IMR-90 (cell line): ENCODE results near the gene OTUD4. TPM values are rescaled to one million over a fixed set of nuclear protein-coding genes. Genes with fewer than 3 reads are reported as not detected.

Experiments
- ATAC-seq: fragments of 200-7000 bp; cut with Tn5 transposase; 2 replicates; pipeline ENCODE4 v1.9.1; 2020; ENCODE audit warnings: low read depth, mild to moderate bottlenecking, moderate library complexity
- BruUV-seq: library from RNA; stranded (reverse); fragments of 400-500 nt; replicated peaks from 2 replicates; lab custom pipeline; 2021; lab: Mats Ljungman, UMichigan
- CTCF ChIA-PET: fragments of 300-600 bp; formaldehyde crosslinking; extraction: SDS; loops from one replicate; lab custom pipeline; 2021; ENCODE audit warnings: antibody characterized with exemption; lab: Yijun Ruan, JAX
- POLR2A ChIA-PET: fragments of 300-600 bp; sonication (Branson Sonifier 250); formaldehyde crosslinking; loops from one replicate; lab custom pipeline; 2022; ENCODE audit warnings: antibody characterized with exemption; ENCODE audit not compliant: unreplicated experiment; lab: Charles Lee
- DNase-seq: peaks from one replicate; pipeline ENCODE4 v3.0.0; 2013
- H2AFZ ChIP-seq: replicated peaks from 2 replicates; pipeline ENCODE3; 2013; ENCODE audit warnings: low read length, mild to moderate bottlenecking; ENCODE audit not compliant: poor library complexity
- H2AK5ac ChIP-seq: 2 replicates; pipeline ENCODE4 v1.6.1; 2013; ENCODE audit warnings: low read depth, low read length, inconsistent platforms
- H2AK9ac ChIP-seq: replicated peaks from 2 replicates; pipeline ENCODE3; 2013; ENCODE audit warnings: mild to moderate bottlenecking, low read depth, low read length, moderate library complexity; ENCODE audit not compliant: poor library complexity
- H2BK120ac ChIP-seq: 2 replicates; pipeline ENCODE4 v1.6.1; 2013; ENCODE audit warnings: low read depth, low read length, inconsistent platforms
- H2BK15ac ChIP-seq: 3 replicates; pipeline ENCODE4 v1.6.1; 2013; ENCODE audit warnings: low read depth, low read length, inconsistent platforms
- H2BK20ac ChIP-seq: 2 replicates; pipeline ENCODE4 v1.6.1; 2013; ENCODE audit warnings: low read depth, mild to moderate bottlenecking, inconsistent platforms, low read length, moderate library complexity
- H2BK5ac ChIP-seq: 2 replicates; pipeline ENCODE4 v1.6.1; 2013; ENCODE audit warnings: mild to moderate bottlenecking, low read depth, low read length, inconsistent platforms; ENCODE audit not compliant: poor library complexity, severe bottlenecking
- H3K14ac ChIP-seq: replicated peaks from 2 replicates; pipeline ENCODE4 v1.6.1; 2013; ENCODE audit warnings: low read depth, low read length, inconsistent platforms
- H3K18ac ChIP-seq: 2 replicates; pipeline ENCODE4 v1.6.1; 2013; ENCODE audit warnings: low read depth, low read length, control low read depth
- H3K23ac ChIP-seq: 2 replicates; pipeline ENCODE4 v1.6.1; 2013; ENCODE audit warnings: low read depth, low read length, inconsistent platforms
- H3K27ac ChIP-seq: 2 replicates; pipeline ENCODE4 v1.5.1; 2013; ENCODE audit warnings: mild to moderate bottlenecking, control low read depth, low read length; ENCODE audit not compliant: insufficient read depth
- H3K27me3 ChIP-seq: 2 replicates; pipeline ENCODE4 v1.6.1; 2013; ENCODE audit warnings: low read length; ENCODE audit not compliant: control insufficient read depth, insufficient read depth
- H3K36me3 ChIP-seq: 2 replicates; pipeline ENCODE4 v1.6.1; 2013; ENCODE audit warnings: low read length, mixed read lengths; ENCODE audit not compliant: control insufficient read depth, insufficient read depth
- H3K4ac ChIP-seq: 2 replicates; pipeline ENCODE4 v1.6.1; 2013; ENCODE audit warnings: low read depth, low read length, inconsistent platforms
- H3K4me1 ChIP-seq: 2 replicates; pipeline ENCODE4 v1.6.1; 2013; ENCODE audit warnings: low read length, mixed read lengths; ENCODE audit not compliant: control insufficient read depth, insufficient read depth
- H3K4me2 ChIP-seq: 2 replicates; pipeline ENCODE4 v1.6.1; 2013; ENCODE audit warnings: low read depth, mild to moderate bottlenecking, control low read depth, low read length, moderate library complexity
- H3K4me3 ChIP-seq: 2 replicates; pipeline ENCODE4 v1.5.1; 2013; ENCODE audit warnings: low read depth, mild to moderate bottlenecking, control low read depth, low read length, moderate library complexity; ENCODE audit not compliant: insufficient read depth
- H3K56ac ChIP-seq: 2 replicates; pipeline ENCODE4 v1.6.1; 2013; ENCODE audit warnings: low read length, inconsistent platforms; ENCODE audit not compliant: insufficient read depth; ENCODE audit errors: extremely low read depth
- H3K79me1 ChIP-seq, 2 experiments: 2 replicates each; pipeline ENCODE4 v1.6.1; 2013; ENCODE audit warnings: low read length in 2 of 2, inconsistent platforms in 1 of 2, low read depth in 1 of 2
- H3K9ac ChIP-seq: 2 replicates; pipeline ENCODE4 v1.6.1; 2013; ENCODE audit warnings: low read depth, low read length, control low read depth
- H3K9me1 ChIP-seq: 2 replicates; pipeline ENCODE4 v1.6.1; 2013; ENCODE audit warnings: low read length, inconsistent platforms; ENCODE audit not compliant: insufficient read depth
- H3K9me3 ChIP-seq: 2 replicates; pipeline ENCODE4 v1.6.1; 2013; ENCODE audit warnings: low read length; ENCODE audit not compliant: control insufficient read depth, insufficient read depth
- H4K20me1 ChIP-seq: 2 replicates; pipeline ENCODE4 v1.6.1; 2013; ENCODE audit warnings: low read length, inconsistent platforms; ENCODE audit not compliant: insufficient read depth
- H4K5ac ChIP-seq: 2 replicates; pipeline ENCODE4 v1.6.1; 2013; ENCODE audit warnings: mild to moderate bottlenecking, low read depth, low read length, control low read depth
- H4K8ac ChIP-seq, 2 experiments: 2 replicates each; pipeline ENCODE4 v1.6.1; 2013; ENCODE audit warnings: low read depth in 2 of 2, low read length in 2 of 2, control low read depth in 1 of 2, inconsistent platforms in 1 of 2
- H4K91ac ChIP-seq: 2 replicates; pipeline ENCODE4 v1.6.1; 2013; ENCODE audit warnings: low read depth, low read length, inconsistent platforms; ENCODE audit not compliant: insufficient read depth
- BHLHE40 ChIP-seq: fragments of 150-350 bp; IDR thresholded peaks from 2 replicates; pipeline ENCODE4 v1.6.1; 2016; ENCODE audit warnings: mild to moderate bottlenecking, low read depth, low read length
- CEBPB ChIP-seq: IDR thresholded peaks from 2 replicates; pipeline ENCODE4 v1.6.1; 2012; ENCODE audit warnings: low read depth, low read length, improper control_type of control experiment
- CHD1 ChIP-seq: IDR thresholded peaks from 2 replicates; pipeline ENCODE4 v1.6.1; 2012; ENCODE audit warnings: low read depth, low read length, improper control_type of control experiment
- FOS ChIP-seq: fragments of 150-350 bp; IDR thresholded peaks from 2 replicates; pipeline ENCODE4 v1.6.1; 2016; ENCODE audit warnings: low read depth, low read length
- NFE2L2 ChIP-seq: fragments of 150-350 bp; IDR thresholded peaks from 2 replicates; pipeline ENCODE4 v1.6.1; 2016; ENCODE audit warnings: low read depth, mild to moderate bottlenecking, low read length
- POLR2A ChIP-seq: IDR thresholded peaks from 2 replicates; pipeline ENCODE4 v1.6.1; 2012; ENCODE audit warnings: mild to moderate bottlenecking, low read depth, low read length
- RAD21 ChIP-seq: IDR thresholded peaks from 2 replicates; pipeline ENCODE4 v1.6.1; 2012; ENCODE audit warnings: low read length, improper control_type of control experiment
- RCOR1 ChIP-seq: IDR thresholded peaks from 2 replicates; pipeline ENCODE4 v1.6.1; 2012; ENCODE audit warnings: mild to moderate bottlenecking, low read length, improper control_type of control experiment; ENCODE audit not compliant: insufficient replicate concordance
- RFX5 ChIP-seq: IDR thresholded peaks from 2 replicates; pipeline ENCODE4 v1.8.0; 2012; ENCODE audit warnings: low read depth, mild to moderate bottlenecking, low read length, moderate library complexity
- SMC3 ChIP-seq: fragments of 150-350 bp; IDR thresholded peaks from 2 replicates; pipeline ENCODE4 v1.6.1; 2016; ENCODE audit warnings: low read depth, mild to moderate bottlenecking, antibody characterized with exemption, low read length, moderate library complexity
- WGBS, 2 experiments: methylation state at CpG; one replicate each; pipeline versions ENCODE4 v1.1.5 to v1.1.7; 2013; ENCODE audit warnings: missing lambda C conversion rate in 2 of 2; ENCODE audit not compliant: insufficient read length in 1 of 2; ENCODE audit errors: extremely low coverage in 2 of 2; 5-methylcytosine and 5-hydroxymethylcytosine counted together
- dilution Hi-C: fragments of 300-500 bp; cut with HindIII; formaldehyde crosslinking; loops from one replicate; pipeline ENCODE4 v1.14.3; 2018; ENCODE audit warnings: low sequenced_read_pairs; ENCODE audit not compliant: unreplicated experiment
- in situ Hi-C: fragments of 300-500 bp; cut with MboI; formaldehyde crosslinking; loops from 3 replicates; pipeline ENCODE4 v1.14.3; 2019; ENCODE audit warnings: low sequenced_read_pairs, inconsistent platforms, mixed read lengths
- intact Hi-C: fragments of 100-400 bp; cut with micrococcal nuclease; formaldehyde crosslinking; loops from 2 replicates; pipeline ENCODE4 v1.10.0; 2022
- polyA plus RNA-seq, 3 experiments: library from polyadenylated mRNA; depleted of rRNA; stranded (reverse); fragments of >200 nt; gene quantifications; 2 replicates each; pipeline ENCODE4 v1.2.3, GENCODE V29; 2012; ENCODE audit warnings: low replicate concordance in 1 of 3
- total RNA-seq: library from RNA; depleted of rRNA; stranded (reverse); fragments of >200 nt; gene quantifications from 2 replicates; pipeline ENCODE4 v1.2.3, GENCODE V29; 2012
- TF ChIP-seq, protein P1 (sequence below): fragments of 150-350 bp; IDR thresholded peaks from 2 replicates; pipeline ENCODE4 v1.6.1; 2017; ENCODE audit warnings: mild to moderate bottlenecking, antibody characterized with exemption, low read length, low read depth
- TF ChIP-seq, protein P2 (sequence below): fragments of 150-350 bp; IDR thresholded peaks from 2 replicates; pipeline ENCODE4 v1.6.1; 2016; ENCODE audit warnings: low read depth, mild to moderate bottlenecking, low read length, moderate library complexity, borderline replicate concordance

The OTUD4 gene
- total and polyA plus RNA-seq, 2 of the 4 experiments (the other 2 are of a cell fraction): 11.0 to 12.4 TPM

DNA sequence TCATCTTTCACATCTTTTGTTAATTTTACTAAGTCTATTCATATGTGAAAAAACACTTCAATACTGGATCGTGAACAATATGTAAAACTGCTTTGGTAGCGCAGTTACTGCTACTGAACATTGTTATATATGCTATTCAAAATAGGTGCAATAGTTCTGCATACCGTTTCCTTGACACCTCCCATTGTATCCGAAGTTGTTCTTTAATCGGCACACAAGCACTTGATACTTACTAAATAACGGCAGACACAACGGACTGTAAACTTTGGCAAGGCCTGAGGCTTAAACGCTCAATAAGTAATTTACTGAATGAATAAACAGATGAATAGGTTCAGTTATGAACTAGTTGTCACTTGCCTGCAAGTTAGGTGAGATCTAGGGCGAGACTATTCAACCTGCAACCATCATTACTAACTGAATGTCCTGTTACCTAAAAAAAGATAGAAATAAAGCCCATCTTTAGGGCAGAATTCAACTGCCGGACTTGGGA, 83.0 kb downstream of the OTUD4 start (continued):
- TF ChIP-seq FOS: no peak

DNA sequence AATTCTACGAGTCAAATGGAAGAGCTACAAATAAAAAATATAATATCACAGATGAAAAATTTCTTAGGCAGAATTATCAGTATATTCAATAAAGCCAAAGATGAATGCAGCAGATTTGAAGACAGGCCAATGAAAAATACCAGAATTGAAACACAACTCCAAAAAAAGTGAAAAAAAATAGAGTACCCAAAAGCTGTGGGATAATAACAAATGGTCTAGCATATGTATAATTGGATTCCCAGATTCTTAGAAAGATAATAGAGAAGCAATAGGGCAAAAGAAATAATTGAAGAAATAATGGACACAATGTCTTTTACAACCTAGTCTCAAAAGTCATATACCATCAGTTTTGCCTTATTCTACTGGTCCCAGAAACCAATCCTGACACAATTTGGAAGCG, 86.8 kb downstream of the OTUD4 start:
- dilution Hi-C loops: no loop called here

More for the DNA sequence above, 86.8 kb downstream of the OTUD4 start:
- H4K91ac ChIP-seq: no peak overlapping the region
- no peak overlapping the region for H2BK20ac ChIP-seq
- H3K9ac ChIP-seq: no peak overlapping the region
- H4K20me1 ChIP-seq: no peaks in the 10 kb centered on the region
- no peak overlapping the region for H3K27ac ChIP-seq
- WGBS, 2 experiments: no CpG with 5 or more reads among the region's 2 CpGs
- peaks cover 28 to 38% of the 10 kb centered on the region in 2 experiments for H3K79me1 ChIP-seq
- H2BK120ac ChIP-seq: no peak overlapping the region
- peaks cover 14% of the 10 kb centered on the region for H3K36me3 ChIP-seq
- peaks cover 2% of the 10 kb centered on the region; the same call in 1 of the 2 replicates for H3K9me3 ChIP-seq
- H3K23ac ChIP-seq: no peak overlapping the region
- ATAC-seq (no peak), DNase-seq (no peak)
- H2AK9ac ChIP-seq: no peak overlapping the region
- no peaks in the 10 kb centered on the region for H3K27me3 ChIP-seq
- no peaks in the 10 kb centered on the region for H3K4me1 ChIP-seq
- H2BK5ac ChIP-seq: no peak overlapping the region
- no peak overlapping the region for H3K4me3 ChIP-seq
- ChIA-PET CTCF (interaction anchor here (0.6 kb wide), 1 partner anchor 18 kb away, joined by 5 read pairs; no protein-coding TSS in a partner anchor), POLR2A (no interaction called here)
- no peak overlapping the region for H3K14ac ChIP-seq
- TF ChIP-seq RFX5 (no peak), CEBPB (no peak), POLR2A (no peak), BHLHE40 (no peak), NFE2L2 (no peak), RAD21 (no peak), CHD1 (no peak), FOS (no peak), RCOR1 (no peak), SMC3 (no peak)
- TF ChIP-seq, protein P1, sequence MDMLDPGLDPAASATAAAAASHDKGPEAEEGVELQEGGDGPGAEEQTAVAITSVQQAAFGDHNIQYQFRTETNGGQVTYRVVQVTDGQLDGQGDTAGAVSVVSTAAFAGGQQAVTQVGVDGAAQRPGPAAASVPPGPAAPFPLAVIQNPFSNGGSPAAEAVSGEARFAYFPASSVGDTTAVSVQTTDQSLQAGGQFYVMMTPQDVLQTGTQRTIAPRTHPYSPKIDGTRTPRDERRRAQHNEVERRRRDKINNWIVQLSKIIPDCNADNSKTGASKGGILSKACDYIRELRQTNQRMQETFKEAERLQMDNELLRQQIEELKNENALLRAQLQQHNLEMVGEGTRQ: no peak
- TF ChIP-seq, protein P2, sequence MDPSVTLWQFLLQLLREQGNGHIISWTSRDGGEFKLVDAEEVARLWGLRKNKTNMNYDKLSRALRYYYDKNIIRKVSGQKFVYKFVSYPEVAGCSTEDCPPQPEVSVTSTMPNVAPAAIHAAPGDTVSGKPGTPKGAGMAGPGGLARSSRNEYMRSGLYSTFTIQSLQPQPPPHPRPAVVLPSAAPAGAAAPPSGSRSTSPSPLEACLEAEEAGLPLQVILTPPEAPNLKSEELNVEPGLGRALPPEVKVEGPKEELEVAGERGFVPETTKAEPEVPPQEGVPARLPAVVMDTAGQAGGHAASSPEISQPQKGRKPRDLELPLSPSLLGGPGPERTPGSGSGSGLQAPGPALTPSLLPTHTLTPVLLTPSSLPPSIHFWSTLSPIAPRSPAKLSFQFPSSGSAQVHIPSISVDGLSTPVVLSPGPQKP: no peak
- H2AK5ac ChIP-seq: no peak overlapping the region
- peaks cover 6% of the 10 kb centered on the region; the same call in 1 of the 2 replicates for H3K9me1 ChIP-seq
- H2BK15ac ChIP-seq: no peak overlapping the region
- no TSS peak for BruUV-seq
- no peak overlapping the region for H4K5ac ChIP-seq
- H2AFZ ChIP-seq: no peak overlapping the region
- in situ Hi-C loops: no loop called here
- H3K4ac ChIP-seq: no peak overlapping the region
- no peak overlapping the region for H3K4me2 ChIP-seq
- intact Hi-C loops: loop anchor here (10.0 kb wide), 2 partner anchors 391 to 449 kb away; partner anchors contain the start of genes HHIP and SMAD1
- H3K56ac ChIP-seq: no peak overlapping the region
- no peak overlapping the region for H4K8ac ChIP-seq
- H3K18ac ChIP-seq: no peak overlapping the region
